Keratinocyte (primary cell): ENCODE results near the gene MSI2.

Experiments used
- EZH2 ChIP-seq: IDR thresholded peaks from one replicate; pipeline ENCODE4 v1.6.1; 2012; ENCODE audit warnings: inconsistent platforms, mild to moderate bottlenecking, low read length, moderate library complexity
- TF ChIP-seq, protein P1 (sequence below), 3 experiments: IDR thresholded peaks in 1 of 3; conservative IDR thresholded peaks in 1 of 3; optimal IDR thresholded peaks in 1 of 3; 2 replicates in 2 of 3; 3 replicates in 1 of 3; pipeline versions ENCODE3 to v1.5.1; 2011; ENCODE audit warnings: low read length in 3 of 3, mild to moderate bottlenecking in 3 of 3, moderate library complexity in 2 of 3, control low read depth in 1 of 3, inconsistent platforms in 1 of 3; ENCODE audit not compliant: insufficient read depth in 2 of 3; ENCODE audit errors: extremely low read depth in 1 of 3

GRCh38 chr17:57720386-57721035 is 464.2 kb downstream of the MSI2 start:
- TF ChIP-seq, protein P1, sequence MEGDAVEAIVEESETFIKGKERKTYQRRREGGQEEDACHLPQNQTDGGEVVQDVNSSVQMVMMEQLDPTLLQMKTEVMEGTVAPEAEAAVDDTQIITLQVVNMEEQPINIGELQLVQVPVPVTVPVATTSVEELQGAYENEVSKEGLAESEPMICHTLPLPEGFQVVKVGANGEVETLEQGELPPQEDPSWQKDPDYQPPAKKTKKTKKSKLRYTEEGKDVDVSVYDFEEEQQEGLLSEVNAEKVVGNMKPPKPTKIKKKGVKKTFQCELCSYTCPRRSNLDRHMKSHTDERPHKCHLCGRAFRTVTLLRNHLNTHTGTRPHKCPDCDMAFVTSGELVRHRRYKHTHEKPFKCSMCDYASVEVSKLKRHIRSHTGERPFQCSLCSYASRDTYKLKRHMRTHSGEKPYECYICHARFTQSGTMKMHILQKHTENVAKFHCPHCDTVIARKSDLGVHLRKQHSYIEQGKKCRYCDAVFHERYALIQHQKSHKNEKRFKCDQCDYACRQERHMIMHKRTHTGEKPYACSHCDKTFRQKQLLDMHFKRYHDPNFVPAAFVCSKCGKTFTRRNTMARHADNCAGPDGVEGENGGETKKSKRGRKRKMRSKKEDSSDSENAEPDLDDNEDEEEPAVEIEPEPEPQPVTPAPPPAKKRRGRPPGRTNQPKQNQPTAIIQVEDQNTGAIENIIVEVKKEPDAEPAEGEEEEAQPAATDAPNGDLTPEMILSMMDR (optimal IDR thresholded peaks at IDR 0.05 in 1 of 3, IDR thresholded peaks at IDR 0.05 in 1 of 3, conservative IDR thresholded peaks at IDR 0.05 in 1 of 3; ENCODE audit: extremely low read depth in 1 of 3, insufficient read depth in 2 of 3, low read length in 3 of 3): no peak
- TF ChIP-seq EZH2: no peak
